Left lung (tissue), 10 donors: ENCODE results near the gene TSPAN2. TPM values are rescaled to one million over a fixed set of nuclear protein-coding genes. Genes with fewer than 3 reads are reported as not detected.

Experiments
- ATAC-seq: fragments of 200-7000 bp; cut with Tn5 transposase; one replicate; pipeline ENCODE4 v1.9.1; 2020; ENCODE audit warnings: moderate library complexity
- DNase-seq, 4 donors: peaks; one replicate each; pipeline ENCODE4 v3.0.0-alpha.2; 2013 to 2020
- H3K27ac ChIP-seq, 2 donors: fragments of 200-600 bp; sonication (generic) in 1 of 2; one replicate each; pipeline versions ENCODE4 v1.5.0 to v1.8.0; 2020 to 2021
- H3K27me3 ChIP-seq, 2 donors: fragments of 200-600 bp; sonication (generic) in 1 of 2; one replicate each; pipeline versions ENCODE4 v1.5.0 to v1.8.0; 2020 to 2021
- H3K36me3 ChIP-seq, 2 donors: fragments of 200-600 bp; sonication (generic) in 1 of 2; one replicate each; pipeline versions ENCODE4 v1.5.0 to v1.8.0; 2020 to 2021
- H3K4me1 ChIP-seq, 2 donors: fragments of 200-600 bp; one replicate each; pipeline ENCODE4 v1.8.0; 2021
- H3K4me3 ChIP-seq, 2 donors: fragments of 200-600 bp; sonication (generic) in 1 of 2; one replicate each; pipeline versions ENCODE4 v1.5.0 to v1.8.0; 2020 to 2021; ENCODE audit warnings: mild to moderate bottlenecking in 1 of 2
- H3K9me3 ChIP-seq, 2 donors: fragments of 200-600 bp; sonication (generic) in 1 of 2; one replicate each; pipeline versions ENCODE4 v1.5.0 to v1.8.0; 2020 to 2021
- CTCF ChIP-seq, 2 donors: fragments of 200-600 bp; sonication (generic) in 1 of 2; IDR thresholded peaks; one replicate each; pipeline versions ENCODE4 v1.5.0 to v1.8.0; 2021; ENCODE audit warnings: antibody characterized with exemption in 2 of 2
- intact Hi-C, 2 donors: fragments of 100-400 bp; cut with DNase I; formaldehyde crosslinking; loops; one replicate each; pipeline versions ENCODE4 v1.11.2 to v1.14.2; 2022
- polyA plus RNA-seq, 6 donors: library from polyadenylated mRNA; unstranded; fragments of 120-200 nt; gene quantifications; one replicate each; pipeline ENCODE4 v1.2.1, GENCODE V29; 2013; ENCODE audit not compliant: insufficient read length in 6 of 6
- total RNA-seq, 2 donors: library from RNA; stranded (reverse); fragmentation: NEBNext Ultra II Directional; extraction: Animal tissue kit (Norgen Biotek cat#: 25700); gene quantifications; one replicate each; pipeline ENCODE4 v1.2.1, GENCODE V29; 2021
- donor health status: DM: no; HTN: yes; CAD: no.
- donor health status: DM: no; HTN: no; CAD: no.

TSPAN2 gene
- total and polyA plus RNA-seq, 8 donors, result 7.9 to 10.6 (median 8.8) TPM

- ATAC-seq, result peak; percentile 68
These were observed 14.3 kb downstream of the TSPAN2 start for GRCh38 chr1:115074839-115075534.

GRCh38 chr1:115073298-115074087 lies 15.8 kb downstream of the TSPAN2 start:
- intact Hi-C loops, result no loop called here
- H3K4me1 ChIP-seq, result no peaks in the 10 kb centered on the region
- peaks cover 0 to 6% of the 10 kb centered on the region in 2 donors for H3K36me3 ChIP-seq
- H3K27ac ChIP-seq, result no peak overlapping the region
- DNase-seq (peak in 1 of 4 donors; percentile 26), ATAC-seq (no peak)
- H3K9me3 ChIP-seq, result no peaks in the 10 kb centered on the region
- no peak for TF ChIP-seq CTCF (IDR thresholded peaks at IDR 0.05)
- no peaks in the 10 kb centered on the region for H3K27me3 ChIP-seq
- H3K4me3 ChIP-seq, result no peak overlapping the region

More at GRCh38 chr1:115074839-115075534, 14.3 kb downstream of the TSPAN2 start:
- no peak overlapping the region for H3K4me3 ChIP-seq
- no peak for DNase-seq
- no peak overlapping the region for H3K27ac ChIP-seq
- TF ChIP-seq CTCF (IDR thresholded peaks at IDR 0.05), result no peak
- H3K9me3 ChIP-seq, result no peaks in the 10 kb centered on the region
- no peaks in the 10 kb centered on the region for H3K36me3 ChIP-seq
- intact Hi-C loops, result no loop called here
- H3K4me1 ChIP-seq, result no peaks in the 10 kb centered on the region
- H3K27me3 ChIP-seq, result no peaks in the 10 kb centered on the region

DNA sequence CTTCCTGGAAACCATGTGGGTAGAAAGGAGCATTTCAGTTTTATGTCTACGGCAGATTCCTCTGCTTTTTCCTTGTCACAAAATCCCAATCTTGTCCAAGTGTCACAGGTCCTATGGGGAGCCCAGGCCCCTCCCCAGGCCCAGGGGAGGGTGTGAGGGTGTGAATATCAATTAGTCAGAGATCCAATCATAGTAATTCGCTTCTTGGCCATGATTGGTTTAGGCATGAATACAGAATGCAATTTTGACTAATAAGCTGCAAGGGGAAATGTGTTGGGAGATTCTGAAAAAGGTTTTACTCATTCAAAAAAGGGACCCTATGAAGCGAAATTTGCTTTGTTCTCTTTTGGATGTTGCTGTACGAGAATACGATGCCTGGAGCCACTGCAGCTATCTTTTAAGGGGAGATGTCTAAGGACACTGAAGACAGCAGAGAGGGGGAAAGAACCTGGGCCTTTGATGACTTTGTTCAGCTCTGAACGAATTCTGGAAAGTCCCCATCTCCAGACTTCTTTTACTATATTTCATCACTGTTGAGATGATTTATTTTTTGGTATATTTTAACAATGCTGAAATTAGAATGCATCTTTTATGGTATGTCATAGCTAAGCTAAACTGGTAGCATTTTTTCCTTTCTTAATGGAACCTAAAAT lies 18.2 kb downstream of the TSPAN2 start:
- H3K27me3 ChIP-seq, result no peaks in the 10 kb centered on the region
- H3K4me3 ChIP-seq, result no peak overlapping the region
- DNase-seq, result no peak
- intact Hi-C loops, result no loop called here
- TF ChIP-seq CTCF (IDR thresholded peaks at IDR 0.05), result no peak
- peaks cover 0 to 6% of the 10 kb centered on the region in 2 donors for H3K36me3 ChIP-seq
- H3K27ac ChIP-seq, result no peak overlapping the region
- no peak for ATAC-seq
- no peaks in the 10 kb centered on the region for H3K9me3 ChIP-seq
- H3K4me1 ChIP-seq, result no peaks in the 10 kb centered on the region

DNA sequence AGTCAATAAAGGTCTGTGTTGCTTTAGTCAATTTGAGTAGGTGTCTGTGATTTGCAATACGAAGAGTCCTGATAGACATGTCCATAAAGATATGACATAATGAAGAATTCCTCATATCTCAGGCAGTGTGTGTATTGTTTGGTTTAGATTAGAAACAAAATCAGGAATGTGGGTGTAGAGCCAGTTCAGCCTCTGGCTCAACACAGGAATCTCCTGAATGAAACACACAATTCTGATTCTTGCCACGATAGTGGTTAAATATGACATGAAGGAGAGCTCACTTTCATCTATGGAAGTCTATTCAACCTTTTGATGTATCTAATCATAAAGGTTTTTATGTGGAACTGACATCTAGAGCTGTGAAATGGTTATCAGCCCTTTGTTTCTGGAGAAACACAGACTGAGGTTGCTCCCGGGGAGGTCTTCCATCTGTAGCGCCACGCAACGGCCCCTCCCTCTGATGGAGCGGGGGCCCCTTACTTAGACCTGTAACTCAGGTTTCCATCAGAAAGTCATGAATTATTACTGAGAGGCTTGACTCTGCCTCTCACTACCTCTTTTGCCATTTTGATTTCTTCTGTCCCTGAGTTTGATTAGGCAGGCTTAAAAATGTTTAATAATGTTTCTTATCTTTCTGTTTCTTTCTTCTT lies 19.5 kb downstream of the TSPAN2 start:
- no peak for DNase-seq
- Histone ChIP-seq H3K36me3 (peaks cover 0 to 6% of the 10 kb centered on the region in 2 donors), H3K9me3 (no peaks in the 10 kb centered on the region), H3K27ac (no peak overlapping the region), H3K4me1 (no peaks in the 10 kb centered on the region), H3K27me3 (no peaks in the 10 kb centered on the region), H3K4me3 (no peak overlapping the region)
- no peak for ATAC-seq
- intact Hi-C loops, result no loop called here
- no peak for TF ChIP-seq CTCF (IDR thresholded peaks at IDR 0.05)
